MCF 10A (cell line): ENCODE measurements around the gene PTPN11. TPM values are rescaled to one million over a fixed set of nuclear protein-coding genes. Genes with fewer than 3 reads are reported as not detected.

Experiments used
- BruUV-seq: library from RNA; stranded (reverse); fragments of 400-500 nt; replicated peaks from 2 replicates; lab custom pipeline; 2021; lab: Mats Ljungman, UMichigan
- CTCF ChIA-PET: fragments of 300-600 bp; sonication (Branson Sonifier 250); formaldehyde crosslinking; extraction: SDS; loops from one replicate; lab custom pipeline; 2021; ENCODE audit warnings: antibody characterized with exemption, inconsistent platforms; lab: Yijun Ruan, JAX
- POLR2A ChIA-PET: fragments of 300-600, 350-650 bp; sonication (Branson Sonifier 250); formaldehyde crosslinking; extraction: SDS; loops from one replicate; lab custom pipeline; 2020; ENCODE audit warnings: antibody characterized with exemption, inconsistent platforms; lab: Yijun Ruan, JAX
- DNase-seq: peaks from one replicate; pipeline ENCODE4 v3.0.0-alpha.2; 2018; ENCODE audit not compliant: unreplicated experiment
- H3K27ac Mint-ChIP-seq: one replicate; pipeline ENCODE4 v1.8.0; 2022; ENCODE audit warnings: mild to moderate bottlenecking, low read depth, mixed read lengths; ENCODE audit not compliant: unreplicated experiment
- H3K27me3 Mint-ChIP-seq: one replicate; pipeline ENCODE4 v1.8.0; 2022; ENCODE audit warnings: mixed read lengths; ENCODE audit not compliant: insufficient read depth, unreplicated experiment
- H3K36me3 Mint-ChIP-seq: one replicate; pipeline ENCODE4 v1.8.0; 2022; ENCODE audit warnings: mild to moderate bottlenecking, moderate library complexity, mixed read lengths; ENCODE audit not compliant: insufficient read depth, unreplicated experiment
- H3K4me1 Mint-ChIP-seq: one replicate; pipeline ENCODE4 v1.8.0; 2022; ENCODE audit warnings: mixed read lengths; ENCODE audit not compliant: insufficient read depth, unreplicated experiment
- H3K4me3 Mint-ChIP-seq: one replicate; pipeline ENCODE4 v1.8.0; 2022; ENCODE audit warnings: mild to moderate bottlenecking, moderate library complexity, mixed read lengths; ENCODE audit not compliant: unreplicated experiment
- H3K9me3 Mint-ChIP-seq: one replicate; pipeline ENCODE4 v1.8.0; 2022; ENCODE audit warnings: mixed read lengths; ENCODE audit not compliant: unreplicated experiment
- intact Hi-C: fragments of 100-400 bp; cut with micrococcal nuclease; formaldehyde crosslinking; loops from 2 replicates; pipeline ENCODE4 v1.14.1; 2022
- total RNA-seq: library from RNA; stranded (reverse); gene quantifications from 2 replicates; pipeline ENCODE4 v1.2.3, GENCODE V29; 2022
- TF ChIP-seq, protein P1 (sequence below): fragments of 200-600 bp; IDR thresholded peaks from one replicate; pipeline ENCODE4 v1.8.0; 2022; ENCODE audit warnings: antibody characterized with exemption, mild to moderate bottlenecking; ENCODE audit not compliant: unreplicated experiment

The PTPN11 gene
- total RNA-seq, 1 experiment from 2014 or later = 164 TPM

DNA sequence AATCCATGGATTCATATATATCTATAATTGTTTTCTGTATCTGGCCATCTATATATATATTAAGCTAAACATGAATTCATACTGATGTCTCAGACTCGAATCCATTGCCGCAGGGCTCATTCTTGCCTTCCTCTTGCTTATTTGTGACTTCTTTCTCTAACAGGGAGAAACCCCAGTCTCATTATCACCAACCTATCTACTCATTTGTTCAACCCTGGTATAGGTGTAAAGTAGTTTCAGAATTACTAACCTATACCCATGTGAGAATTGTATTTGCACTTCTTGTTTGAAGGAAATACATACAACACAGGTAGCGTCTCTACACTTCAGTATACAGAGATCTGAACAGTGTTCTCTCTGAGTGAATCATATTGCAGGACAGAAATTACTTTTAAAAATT lies 77.7 kb downstream of the PTPN11 start:
- Mint-ChIP-seq H3K27ac (no peak overlapping the region), H3K4me1 (no peaks in the 10 kb centered on the region), H3K36me3 (peaks cover 82% of the 10 kb centered on the region), H3K27me3 (no peaks in the 10 kb centered on the region), H3K9me3 (no peaks in the 10 kb centered on the region), H3K4me3 (no peak overlapping the region)
- ChIA-PET CTCF (no interaction called here), POLR2A (interaction anchor here (1.4 kb wide), 1 partner anchor 13 kb away, joined by 3 read pairs; no protein-coding TSS in a partner anchor)
- DNase-seq = no peak
- TF ChIP-seq, protein P1, sequence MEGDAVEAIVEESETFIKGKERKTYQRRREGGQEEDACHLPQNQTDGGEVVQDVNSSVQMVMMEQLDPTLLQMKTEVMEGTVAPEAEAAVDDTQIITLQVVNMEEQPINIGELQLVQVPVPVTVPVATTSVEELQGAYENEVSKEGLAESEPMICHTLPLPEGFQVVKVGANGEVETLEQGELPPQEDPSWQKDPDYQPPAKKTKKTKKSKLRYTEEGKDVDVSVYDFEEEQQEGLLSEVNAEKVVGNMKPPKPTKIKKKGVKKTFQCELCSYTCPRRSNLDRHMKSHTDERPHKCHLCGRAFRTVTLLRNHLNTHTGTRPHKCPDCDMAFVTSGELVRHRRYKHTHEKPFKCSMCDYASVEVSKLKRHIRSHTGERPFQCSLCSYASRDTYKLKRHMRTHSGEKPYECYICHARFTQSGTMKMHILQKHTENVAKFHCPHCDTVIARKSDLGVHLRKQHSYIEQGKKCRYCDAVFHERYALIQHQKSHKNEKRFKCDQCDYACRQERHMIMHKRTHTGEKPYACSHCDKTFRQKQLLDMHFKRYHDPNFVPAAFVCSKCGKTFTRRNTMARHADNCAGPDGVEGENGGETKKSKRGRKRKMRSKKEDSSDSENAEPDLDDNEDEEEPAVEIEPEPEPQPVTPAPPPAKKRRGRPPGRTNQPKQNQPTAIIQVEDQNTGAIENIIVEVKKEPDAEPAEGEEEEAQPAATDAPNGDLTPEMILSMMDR = no peak
- intact Hi-C loops = no loop called here
- no TSS peak for BruUV-seq

DNA sequence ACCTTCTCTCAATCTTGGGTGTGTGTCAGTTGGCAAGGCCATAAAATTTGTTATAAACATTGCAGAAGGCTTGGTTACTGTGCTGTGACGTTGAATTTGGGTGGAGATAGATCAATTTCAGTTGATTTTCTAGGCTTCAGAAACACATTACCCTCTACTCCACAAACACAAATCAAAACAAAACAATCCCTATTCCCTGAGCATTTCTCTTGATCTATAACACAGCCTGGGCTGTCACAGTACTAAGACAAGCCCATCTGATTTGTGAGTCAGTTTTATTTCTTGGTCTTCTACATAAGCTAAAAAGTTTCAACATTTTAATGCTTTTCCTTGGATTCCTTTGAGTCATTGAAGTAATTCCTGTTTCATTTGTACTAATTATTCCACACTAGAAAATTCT lies 79.8 kb downstream of the PTPN11 start:
- no peak for DNase-seq
- H3K4me3 Mint-ChIP-seq = no peak overlapping the region
- no peak overlapping the region for H3K27ac Mint-ChIP-seq
- POLR2A ChIA-PET = interaction anchor here (0.7 kb wide), 1 partner anchor 11 kb away, joined by 3 read pairs; no protein-coding TSS in a partner anchor
- TF ChIP-seq, protein P1 = no peak
- CTCF ChIA-PET = no interaction called here
- no peaks in the 10 kb centered on the region for H3K4me1 Mint-ChIP-seq
- peaks cover 82% of the 10 kb centered on the region for H3K36me3 Mint-ChIP-seq
- BruUV-seq = no TSS peak
- no peaks in the 10 kb centered on the region for H3K9me3 Mint-ChIP-seq
- H3K27me3 Mint-ChIP-seq = no peaks in the 10 kb centered on the region
- intact Hi-C loops = no loop called here

DNA sequence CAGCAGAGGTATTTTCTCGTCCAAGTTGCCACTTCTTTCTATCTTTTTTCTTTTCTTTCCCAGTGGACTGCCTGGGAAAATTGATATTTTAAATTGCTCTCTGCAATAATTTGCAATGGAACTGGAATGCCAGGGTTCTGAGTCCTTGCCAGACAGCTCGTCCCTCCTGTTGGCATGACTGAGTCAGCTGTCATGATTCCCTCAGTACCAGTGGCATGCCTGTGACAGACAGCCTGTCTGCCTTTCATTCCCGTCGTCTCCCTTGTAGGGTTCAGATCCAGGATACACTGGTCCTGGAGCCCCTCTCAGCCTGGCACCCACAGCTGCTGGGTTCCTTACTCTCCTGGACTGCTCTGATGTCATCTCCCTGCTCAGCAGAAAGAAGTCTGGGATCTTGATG lies 84.8 kb downstream of the PTPN11 start:
- DNase-seq = no peak
- no peak overlapping the region for H3K4me3 Mint-ChIP-seq
- no peak overlapping the region for H3K27ac Mint-ChIP-seq
- ChIA-PET POLR2A (interaction anchor here (1.3 kb wide), 1 partner anchor 54 kb away, joined by 3 read pairs; no protein-coding TSS in a partner anchor), CTCF (interaction anchor here (0.5 kb wide), 1 partner anchor 671 kb away, joined by 6 read pairs; no protein-coding TSS in a partner anchor)
- H3K9me3 Mint-ChIP-seq = no peaks in the 10 kb centered on the region
- H3K36me3 Mint-ChIP-seq = peaks cover 86% of the 10 kb centered on the region
- intact Hi-C loops = no loop called here
- BruUV-seq = no TSS peak
- TF ChIP-seq, protein P1 = no peak
- no peaks in the 10 kb centered on the region for H3K27me3 Mint-ChIP-seq
- H3K4me1 Mint-ChIP-seq = no peaks in the 10 kb centered on the region

DNA sequence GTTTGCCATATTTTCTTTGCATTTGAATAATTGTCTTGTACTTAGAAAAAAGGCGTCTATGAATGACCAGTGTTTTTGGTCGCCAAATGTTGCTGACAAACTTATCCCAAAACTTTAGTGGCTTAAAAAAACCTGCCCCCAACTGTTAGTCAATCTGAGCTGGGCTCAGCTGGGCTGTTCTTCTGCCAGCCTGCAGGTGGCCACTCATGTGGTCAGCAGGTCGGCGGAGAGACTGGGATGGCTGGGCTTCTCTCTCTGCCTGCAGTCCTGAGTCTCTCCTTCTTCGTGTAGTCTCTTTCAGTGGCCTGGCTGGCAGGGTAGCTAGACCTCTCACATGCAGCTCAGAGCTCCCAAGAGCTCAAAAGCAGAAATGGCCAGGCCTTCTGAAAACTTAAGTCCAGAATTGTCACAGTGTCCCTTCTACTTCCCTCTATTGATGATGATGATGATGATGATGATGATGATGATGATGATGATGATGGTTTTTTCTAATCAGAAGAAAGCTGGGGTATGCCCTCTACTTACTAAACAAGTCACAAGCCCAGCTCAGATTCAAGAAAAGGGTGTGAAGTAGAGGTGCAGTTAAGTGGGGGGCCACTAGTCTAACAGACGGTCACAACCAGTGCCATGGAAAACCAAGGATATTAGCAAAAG lies 87.9 kb downstream of the PTPN11 start:
- no peak overlapping the region for H3K27ac Mint-ChIP-seq
- H3K9me3 Mint-ChIP-seq = no peaks in the 10 kb centered on the region
- peaks cover 85% of the 10 kb centered on the region for H3K36me3 Mint-ChIP-seq
- BruUV-seq = TSS peak; percentile 27
- H3K27me3 Mint-ChIP-seq = no peaks in the 10 kb centered on the region
- no peak for DNase-seq
- ChIA-PET POLR2A (no interaction called here), CTCF (interaction anchor here (0.9 kb wide), 1 partner anchor 11 kb away, joined by 3 read pairs; no protein-coding TSS in a partner anchor)
- TF ChIP-seq, protein P1 = no peak
- intact Hi-C loops = no loop called here
- no peaks in the 10 kb centered on the region for H3K4me1 Mint-ChIP-seq
- no peak overlapping the region for H3K4me3 Mint-ChIP-seq
